Activated CD8-positive, alpha-beta memory T cell treated with anti-CD3 and anti-CD28 coated beads for 24 hours (primary cell): ENCODE results near the gene RIPK3.

Experiments
- DNase-seq: peaks from one replicate; pipeline ENCODE4 v3.0.0-alpha.2; 2020

Gene RIPK3

DNA sequence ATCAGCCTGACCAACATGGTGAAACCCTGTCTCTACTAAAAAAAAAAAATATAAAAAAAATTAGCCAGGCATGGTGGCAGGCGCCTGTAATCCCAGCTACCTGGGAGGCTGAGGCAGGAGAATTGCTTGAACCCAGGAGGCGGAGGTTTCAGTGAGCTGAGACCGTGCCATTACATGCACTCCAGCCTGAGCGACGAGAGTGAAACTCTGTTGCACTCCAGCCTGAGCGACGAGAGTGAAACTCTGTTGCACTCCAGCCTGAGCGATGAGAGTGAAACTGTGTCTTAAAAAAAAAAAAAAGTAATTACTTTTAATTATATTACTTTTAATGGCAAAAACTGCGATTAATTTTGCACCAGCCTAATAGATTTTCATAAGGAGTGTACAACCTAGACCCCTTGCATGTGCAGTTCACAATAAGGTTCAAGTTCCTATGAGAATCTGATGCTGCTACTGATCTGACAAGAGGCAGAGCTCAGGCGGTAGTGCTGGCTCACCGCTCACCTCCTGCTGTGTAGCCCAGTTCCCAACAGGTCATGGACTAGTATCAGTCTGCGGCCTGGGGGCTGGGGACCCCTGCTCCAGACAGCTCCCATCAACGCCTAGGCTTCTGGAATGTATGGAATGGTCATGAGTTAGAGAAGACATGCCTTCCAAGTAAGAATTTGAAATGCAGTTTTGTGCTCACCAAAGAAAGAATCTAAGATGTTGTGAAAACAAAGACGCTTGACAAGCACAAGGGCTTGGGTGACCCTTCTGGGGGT, 18.4 kb downstream of the RIPK3 start:
- no peak for DNase-seq

DNA sequence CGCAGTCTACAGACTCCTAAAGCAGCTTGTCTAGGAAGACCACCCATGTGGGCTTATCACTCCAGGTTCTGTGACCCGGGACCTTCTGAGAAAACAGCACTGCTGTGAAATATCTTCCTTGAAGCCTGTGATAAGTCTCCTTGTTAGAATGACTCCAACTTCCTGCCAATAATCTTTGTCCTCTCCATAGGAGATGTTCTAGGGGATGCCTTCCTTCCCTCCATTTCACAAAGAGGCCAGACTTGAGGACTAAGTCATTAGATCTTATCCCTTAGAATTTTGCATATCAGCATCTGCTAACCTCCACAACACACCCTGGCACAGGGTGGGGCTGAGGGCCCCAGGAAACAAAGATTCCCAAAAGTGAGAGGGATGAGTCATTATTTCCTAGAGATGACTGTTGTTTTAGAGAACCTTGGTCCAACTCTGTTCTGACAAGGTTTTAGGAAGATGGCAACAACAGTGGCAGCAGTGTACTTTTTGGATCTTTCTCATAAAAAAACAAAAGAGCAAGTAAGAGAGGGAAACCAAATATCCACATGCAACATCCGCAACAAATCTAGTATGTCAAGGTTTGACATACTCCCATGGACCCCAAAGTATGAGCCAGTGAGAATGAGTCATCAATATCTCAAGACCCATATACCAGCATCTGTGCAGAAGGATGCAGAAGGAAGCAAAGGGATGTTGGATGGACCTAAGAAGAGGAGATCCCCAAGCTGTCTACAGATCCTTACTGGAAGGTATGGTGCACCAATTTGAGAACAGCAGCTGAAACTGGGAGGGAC, 22.5 kb downstream of the RIPK3 start:
- DNase-seq, result no peak

DNA sequence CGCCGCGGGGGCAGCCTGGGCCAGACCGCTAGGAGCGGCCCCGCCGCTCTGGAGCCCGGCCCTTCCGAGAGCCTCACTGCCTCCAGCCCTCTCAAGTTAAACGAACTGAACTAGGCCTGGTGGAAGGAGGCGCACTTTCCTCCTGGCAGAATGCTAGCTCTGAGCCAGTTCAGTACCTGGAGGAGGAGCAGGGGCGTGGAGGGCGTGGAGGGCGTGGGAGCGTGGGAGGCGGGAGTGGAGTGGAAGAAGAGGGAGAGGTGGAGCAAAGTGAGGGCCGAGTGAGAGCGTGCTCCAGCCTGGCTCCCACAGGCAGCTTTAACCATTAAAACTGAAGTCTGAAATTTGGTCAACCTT, 23.2 kb downstream of the RIPK3 start:
- DNase-seq, result no peak

DNA sequence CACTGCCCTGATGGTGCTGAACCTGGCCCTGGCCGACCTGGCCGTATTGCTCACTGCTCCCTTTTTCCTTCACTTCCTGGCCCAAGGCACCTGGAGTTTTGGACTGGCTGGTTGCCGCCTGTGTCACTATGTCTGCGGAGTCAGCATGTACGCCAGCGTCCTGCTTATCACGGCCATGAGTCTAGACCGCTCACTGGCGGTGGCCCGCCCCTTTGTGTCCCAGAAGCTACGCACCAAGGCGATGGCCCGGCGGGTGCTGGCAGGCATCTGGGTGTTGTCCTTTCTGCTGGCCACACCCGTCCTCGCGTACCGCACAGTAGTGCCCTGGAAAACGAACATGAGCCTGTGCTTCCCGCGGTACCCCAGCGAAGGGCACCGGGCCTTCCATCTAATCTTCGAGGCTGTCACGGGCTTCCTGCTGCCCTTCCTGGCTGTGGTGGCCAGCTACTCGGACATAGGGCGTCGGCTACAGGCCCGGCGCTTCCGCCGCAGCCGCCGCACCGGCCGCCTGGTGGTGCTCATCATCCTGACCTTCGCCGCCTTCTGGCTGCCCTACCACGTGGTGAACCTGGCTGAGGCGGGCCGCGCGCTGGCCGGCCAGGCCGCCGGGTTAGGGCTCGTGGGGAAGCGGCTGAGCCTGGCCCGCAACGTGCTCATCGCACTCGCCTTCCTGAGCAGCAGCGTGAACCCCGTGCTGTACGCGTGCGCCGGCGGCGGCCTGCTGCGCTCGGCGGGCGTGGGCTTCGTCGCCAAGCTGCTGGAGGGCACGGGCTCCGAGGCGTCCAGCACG, 23.8 kb downstream of the RIPK3 start:
- DNase-seq, result no peak

DNA sequence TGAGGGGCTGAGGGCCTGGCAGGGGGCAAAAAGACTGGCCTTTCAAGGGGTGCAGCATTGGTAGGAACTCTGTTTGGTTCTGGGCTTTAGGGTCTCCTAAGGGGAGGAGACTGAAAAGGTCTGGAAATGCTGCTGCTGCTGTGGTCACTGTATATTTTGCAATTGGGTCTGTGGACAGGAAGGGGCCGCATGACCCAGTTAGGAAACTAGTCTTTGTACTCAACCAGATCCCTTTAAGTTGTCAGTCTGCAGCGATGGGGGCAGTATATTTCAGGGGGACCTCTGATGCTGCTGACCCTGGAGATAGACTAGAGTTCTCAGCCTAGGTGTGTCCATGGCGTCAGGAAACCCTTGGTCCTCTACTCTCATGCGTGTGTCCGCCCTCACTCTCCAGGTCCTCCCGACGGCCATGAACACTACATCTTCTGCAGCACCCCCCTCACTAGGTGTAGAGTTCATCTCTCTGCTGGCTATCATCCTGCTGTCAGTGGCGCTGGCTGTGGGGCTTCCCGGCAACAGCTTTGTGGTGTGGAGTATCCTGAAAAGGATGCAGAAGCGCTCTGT, 24.5 kb downstream of the RIPK3 start:
- no peak for DNase-seq

DNA sequence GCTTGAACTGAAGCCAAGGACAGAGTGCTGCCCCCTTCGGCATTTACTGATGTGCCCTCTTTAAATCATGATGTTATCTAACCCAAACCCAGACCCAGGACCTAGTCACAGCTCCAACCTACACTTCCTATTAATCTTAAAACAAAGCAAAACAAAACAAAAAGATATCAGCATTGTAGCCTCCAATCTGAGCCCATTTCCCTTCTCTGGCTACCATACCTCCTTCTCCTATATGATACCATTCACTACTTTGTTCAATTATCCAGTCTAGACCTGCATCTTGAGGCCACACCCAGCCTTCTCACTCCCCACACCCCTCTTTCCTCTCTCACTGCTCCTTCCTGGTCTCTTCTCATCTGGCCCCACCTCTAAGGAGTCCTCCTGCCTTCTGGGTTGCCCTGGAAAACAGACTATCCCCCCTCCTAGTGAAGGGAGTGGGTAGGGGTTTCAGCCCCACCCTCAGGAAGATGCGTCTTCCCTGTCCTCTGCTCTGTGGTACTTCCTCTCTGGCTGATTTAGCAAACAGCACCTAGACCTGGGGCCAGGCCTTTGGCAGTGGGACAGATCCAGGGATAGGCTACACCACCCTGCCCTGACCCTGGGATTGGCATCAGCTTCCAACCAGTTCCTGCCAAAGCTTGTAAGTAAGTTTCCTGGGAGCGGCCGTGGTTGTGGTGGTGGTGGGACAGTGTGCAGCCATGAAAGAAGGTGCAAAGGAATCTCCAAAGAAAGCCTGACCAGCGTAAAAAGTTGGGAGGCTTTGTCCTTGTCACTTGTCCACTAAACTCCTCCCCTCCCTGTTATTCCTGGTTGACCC, 25.2 kb downstream of the RIPK3 start:
- DNase-seq, result no peak

DNA sequence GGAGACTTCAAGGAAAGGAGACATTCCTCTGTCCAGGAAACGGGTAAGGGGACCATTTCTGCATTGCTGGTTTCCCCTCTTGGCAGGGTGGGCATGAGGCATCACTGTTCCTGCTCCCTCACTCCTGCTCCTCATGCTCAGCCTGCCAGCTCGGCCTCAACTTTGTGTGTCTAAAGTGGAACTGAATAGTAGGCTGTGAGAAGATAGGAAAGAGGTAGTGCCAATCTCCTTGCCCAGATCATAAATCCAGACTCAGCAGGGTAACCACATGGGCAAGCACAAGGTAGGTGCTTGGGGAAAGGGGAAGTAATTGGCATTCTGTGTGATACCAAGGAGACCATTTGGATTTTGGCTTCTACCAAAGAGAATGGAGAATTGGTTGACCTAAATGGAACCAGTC, 25.9 kb downstream of the RIPK3 start:
- DNase-seq, result no peak

DNA sequence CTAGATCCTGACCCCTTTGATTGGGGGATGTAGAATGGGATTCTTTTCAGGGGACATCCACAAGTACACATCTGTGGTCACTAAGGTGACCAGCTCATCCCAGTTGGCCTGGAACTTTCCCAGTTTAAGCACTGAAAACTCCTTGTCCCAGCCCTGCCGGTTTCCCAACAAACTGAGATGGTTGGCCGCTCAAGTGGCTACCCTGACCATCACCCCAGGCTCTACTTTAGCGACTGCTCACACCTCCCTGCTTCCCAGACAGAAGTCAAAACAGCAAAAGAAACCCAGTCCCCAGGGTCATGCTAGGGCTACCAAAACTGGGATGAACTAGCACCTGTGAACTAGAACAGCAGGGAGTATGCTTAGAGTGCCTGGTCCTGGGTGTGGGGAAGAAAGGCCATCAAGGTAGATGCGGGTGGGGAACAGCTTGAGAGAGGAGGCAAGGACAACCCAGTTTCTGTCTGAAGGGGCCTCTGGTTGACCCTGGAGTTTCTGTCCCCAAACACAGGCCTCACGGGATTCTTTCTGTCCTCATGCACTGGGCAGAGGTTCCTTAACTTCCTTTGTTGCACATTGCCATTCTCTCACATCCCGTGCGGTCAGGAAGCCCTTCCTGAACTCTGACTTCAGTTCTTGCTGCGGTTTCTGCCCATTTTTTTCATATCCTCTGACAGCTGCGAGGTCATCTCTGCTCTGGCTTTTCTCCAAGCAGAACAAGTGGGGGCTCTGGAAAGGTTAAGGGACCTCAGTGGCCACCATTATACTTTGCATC, 26.9 kb downstream of the RIPK3 start:
- DNase-seq, result no peak

DNA sequence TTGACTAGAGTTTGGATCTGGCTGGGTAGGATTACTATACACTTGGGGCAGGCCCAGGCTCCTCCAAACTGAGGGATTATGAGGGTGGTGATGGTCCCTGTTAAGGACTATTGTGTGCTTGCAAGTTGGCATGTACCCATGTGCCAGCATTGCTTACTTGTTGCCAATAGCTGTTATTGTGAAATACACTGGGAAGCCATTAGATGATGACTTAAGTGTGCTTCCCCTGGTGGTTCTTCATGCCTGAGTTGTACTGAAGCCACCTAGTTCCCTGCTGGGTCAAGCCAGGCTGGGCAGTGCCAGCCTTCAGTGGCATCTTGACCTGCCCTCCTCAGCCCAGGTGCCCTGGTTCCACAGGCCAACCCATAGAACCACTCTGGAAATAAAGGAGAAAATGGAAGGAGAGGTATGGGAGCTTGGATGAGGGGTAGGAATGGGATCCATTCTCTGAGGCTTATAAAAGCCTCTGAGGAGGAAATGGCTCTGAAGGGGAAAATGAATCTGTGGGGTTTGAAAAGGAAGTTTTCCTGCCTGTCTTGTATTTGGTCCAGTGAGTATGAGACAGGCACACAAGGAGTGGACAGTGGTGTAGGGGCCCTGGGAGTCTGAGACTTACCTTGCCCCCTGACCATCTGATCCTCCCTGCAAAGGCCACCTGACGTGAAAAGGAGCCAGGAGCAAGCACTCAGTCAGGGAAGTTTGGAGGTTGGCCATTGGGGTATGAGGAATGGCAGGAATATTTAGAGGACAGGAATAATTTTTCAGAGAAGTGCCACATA, 27.8 kb downstream of the RIPK3 start:
- DNase-seq, result peak; percentile 69

DNA sequence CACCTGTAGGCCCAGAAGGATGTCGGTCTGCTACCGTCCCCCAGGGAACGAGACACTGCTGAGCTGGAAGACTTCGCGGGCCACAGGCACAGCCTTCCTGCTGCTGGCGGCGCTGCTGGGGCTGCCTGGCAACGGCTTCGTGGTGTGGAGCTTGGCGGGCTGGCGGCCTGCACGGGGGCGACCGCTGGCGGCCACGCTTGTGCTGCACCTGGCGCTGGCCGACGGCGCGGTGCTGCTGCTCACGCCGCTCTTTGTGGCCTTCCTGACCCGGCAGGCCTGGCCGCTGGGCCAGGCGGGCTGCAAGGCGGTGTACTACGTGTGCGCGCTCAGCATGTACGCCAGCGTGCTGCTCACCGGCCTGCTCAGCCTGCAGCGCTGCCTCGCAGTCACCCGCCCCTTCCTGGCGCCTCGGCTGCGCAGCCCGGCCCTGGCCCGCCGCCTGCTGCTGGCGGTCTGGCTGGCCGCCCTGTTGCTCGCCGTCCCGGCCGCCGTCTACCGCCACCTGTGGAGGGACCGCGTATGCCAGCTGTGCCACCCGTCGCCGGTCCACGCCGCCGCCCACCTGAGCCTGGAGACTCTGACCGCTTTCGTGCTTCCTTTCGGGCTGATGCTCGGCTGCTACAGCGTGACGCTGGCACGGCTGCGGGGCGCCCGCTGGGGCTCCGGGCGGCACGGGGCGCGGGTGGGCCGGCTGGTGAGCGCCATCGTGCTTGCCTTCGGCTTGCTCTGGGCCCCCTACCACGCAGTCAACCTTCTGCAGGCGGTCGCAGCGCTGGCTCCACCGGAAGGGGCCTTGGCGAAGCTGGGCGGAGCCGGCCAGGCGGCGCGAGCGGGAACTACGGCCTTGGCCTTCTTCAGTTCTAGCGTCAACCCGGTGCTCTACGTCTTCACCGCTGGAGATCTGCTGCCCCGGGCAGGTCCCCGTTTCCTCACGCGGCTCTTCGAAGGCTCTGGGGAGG, 28.9 kb downstream of the RIPK3 start, which contains the start of gene LTB4R:
TSS of gene LTB4R (plus strand) at position 857 of the 959 bp plus-strand sequence. CDS start 4,150 bp downstream, outside the sequence.
- peak; percentile 89 for DNase-seq

DNA sequence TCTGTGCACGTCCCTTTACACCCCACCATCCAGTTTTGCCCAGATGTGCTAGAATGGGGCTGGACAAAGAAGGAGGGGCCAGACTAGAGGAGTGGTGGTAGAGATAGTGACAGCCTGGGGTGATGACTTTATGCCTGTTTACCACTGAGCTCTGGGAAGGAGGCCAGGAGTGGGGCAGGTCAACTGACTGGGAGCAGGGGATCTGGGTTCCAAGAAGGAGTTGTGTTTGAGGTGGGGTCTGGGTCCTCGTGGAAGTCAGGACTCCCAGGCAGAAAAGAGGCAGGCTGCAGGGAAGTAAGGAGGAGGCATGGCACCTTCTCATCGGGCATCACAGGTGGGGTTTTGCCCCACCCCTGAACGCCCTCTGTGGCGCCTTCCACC, 29.5 kb downstream of the RIPK3 start:
- no peak for DNase-seq

DNA sequence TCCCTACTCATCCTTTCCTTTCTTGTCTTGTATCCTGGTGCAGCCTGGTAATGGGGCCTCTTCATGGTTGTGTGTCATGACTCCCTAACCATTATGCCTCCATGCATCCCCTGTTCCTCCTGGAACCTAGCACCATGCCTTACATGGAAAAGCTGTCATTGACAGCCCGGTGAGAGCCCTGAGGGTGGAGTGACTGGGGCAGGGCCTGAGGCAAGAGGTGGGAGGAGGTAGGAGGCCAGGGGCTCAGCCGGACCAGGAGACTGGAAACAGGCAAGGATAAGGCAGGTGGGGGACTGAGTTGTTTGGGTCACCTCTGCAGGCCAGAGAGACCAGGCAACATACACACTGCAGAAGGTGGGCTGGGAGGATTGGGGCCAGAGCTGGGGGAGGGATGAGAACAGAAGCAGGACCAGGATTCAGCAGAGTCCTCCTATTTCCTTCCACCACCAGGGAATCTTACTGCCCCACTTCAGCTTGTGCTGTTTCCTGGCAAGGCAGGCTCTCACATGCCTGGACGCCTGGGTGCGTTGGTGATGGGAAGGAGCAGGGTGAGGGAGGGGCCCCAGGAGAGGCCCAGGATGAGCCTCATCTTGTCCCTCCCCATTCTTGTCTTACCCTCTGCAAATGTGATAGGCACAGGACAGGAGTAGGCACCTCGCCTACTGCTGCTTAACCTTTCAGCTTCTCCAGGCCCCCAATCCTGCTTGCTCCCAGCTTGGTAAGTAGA, 30.1 kb downstream of the RIPK3 start, which contains the start of gene LTB4R2:
TSS of gene LTB4R2 (plus strand) at position 603 of the 727 bp plus-strand sequence. CDS start 525 bp downstream, outside the sequence.
- DNase-seq, result no peak

DNA sequence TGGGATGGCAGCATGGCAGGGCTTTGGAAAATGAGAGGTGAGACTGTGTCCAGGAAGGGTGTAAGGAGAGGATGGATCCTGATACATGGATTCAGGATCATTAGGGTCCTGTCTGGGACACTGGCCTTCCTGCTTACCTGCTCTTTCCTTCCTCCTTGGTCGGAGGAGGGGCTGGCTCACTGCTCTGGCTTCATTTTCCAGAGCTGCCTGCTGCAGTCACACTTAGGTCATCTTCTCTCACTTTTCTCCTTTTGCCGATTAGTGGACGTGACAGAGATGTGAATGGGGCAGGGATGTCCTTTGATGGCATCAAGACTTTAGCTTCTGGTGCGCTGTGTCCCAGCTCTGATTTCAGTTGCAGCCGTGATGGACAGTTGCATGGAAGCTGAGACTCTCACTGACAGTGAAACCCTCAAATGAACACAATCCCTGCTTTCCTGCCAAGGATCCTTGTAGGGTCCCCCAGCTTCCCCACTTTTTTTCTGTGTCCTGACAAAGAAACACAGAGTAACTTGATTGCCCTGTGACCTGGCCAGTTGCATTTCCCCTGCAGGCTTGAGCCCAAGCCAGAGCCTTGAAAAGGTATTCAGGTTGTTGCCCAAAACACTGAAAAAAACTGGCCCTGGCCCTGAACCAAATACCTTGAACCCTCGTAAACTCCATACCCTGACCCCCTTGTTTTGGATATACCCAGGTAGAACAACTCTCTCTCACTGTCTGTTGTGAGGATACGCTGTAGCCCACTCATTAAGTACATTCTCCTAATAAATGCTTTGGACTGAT, 31.3 kb downstream of the RIPK3 start:
- no peak for DNase-seq

DNA sequence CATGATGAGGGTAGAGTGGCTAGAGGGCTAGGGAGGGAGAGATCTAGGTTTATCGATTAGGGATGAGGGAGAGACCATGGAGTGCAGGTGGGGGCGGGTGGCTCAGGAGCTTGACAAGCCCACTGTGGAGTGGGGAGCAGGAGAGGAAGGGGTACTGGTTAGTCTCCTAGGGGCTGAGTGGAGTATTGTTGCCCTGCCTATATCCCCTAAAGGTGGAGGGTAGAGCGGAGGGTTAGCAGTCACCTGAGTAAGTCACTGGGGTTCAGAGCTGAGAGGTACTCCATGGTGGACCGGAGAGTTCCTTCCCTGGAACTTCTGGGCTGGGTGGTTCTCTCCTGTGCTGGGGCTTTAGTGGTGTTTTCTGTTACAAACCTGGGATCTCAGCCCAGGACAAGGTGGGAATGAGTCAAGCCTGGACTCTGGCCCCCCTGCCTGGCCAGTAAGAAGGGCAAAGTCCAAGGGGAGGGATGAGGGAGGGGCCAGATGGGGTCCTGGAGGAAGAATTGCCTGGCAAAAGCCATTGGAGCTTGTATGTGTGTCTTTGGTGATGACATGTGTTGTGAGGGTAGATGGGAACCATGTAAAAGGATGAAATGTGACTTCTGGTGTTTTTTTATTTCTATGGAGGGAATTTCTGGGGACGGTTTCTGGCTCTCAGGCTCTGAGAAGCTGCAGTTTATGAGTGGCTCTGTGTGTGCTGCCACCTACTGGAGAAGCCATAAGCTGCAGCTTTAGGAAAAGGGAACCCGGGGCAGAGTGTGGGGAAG, 32.0 kb downstream of the RIPK3 start, which contains the start of gene CIDEB:
TSS of gene CIDEB (minus strand) at position 403 of the 767 bp plus-strand sequence. CDS start at position 284, 119 bp downstream.
- peak; percentile 79 for DNase-seq

DNA sequence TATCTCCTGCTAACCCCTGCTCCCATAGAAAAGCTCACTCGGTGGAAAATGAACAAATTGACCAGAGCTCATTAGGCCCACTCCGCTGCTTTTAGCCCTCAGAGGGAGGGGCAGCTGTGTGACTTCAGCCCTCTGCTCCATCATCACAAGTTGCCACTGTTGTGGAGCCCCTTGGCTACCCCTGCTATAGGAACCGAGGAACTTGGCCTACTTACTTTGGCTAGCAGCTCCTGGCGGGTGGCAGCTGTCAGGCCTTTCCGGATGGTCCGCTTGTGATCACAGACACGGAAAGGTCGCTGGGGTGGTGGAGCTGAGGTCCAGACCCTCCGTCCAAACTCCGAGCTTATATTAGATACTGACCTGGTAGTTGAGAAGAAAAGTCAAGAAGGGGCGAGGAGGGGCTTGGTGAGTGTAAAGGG, 32.6 kb downstream of the RIPK3 start:
- no peak for DNase-seq

DNA sequence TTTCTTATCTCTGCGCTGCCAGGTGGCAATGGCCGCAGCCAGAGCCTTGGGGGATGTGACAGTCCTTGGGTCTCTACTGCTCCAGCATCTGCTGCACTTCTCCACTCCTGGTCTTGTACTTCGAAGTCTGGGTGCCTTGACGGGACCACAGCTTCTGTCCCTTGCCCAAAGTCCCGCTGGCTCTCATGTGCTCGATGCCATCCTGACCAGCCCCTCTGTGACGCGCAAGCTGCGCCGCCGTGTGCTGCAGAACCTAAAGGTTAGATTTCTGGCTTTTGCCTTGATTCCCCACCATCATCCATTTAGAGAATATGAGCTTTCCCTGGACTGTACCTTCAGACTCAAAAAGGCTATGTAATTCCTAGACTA, 35.8 kb downstream of the RIPK3 start:
- DNase-seq, result no peak
